Stomach (tissue), 9 donors: Measurements from ENCODE around the gene FERMT1. TPM values are rescaled to one million over a fixed set of nuclear protein-coding genes. Genes with fewer than 3 reads are reported as not detected.

ENCODE experiments used
- DNase-seq, 2 donors: peaks; one replicate each; pipeline versions ENCODE4 v3.0.0 to v3.0.0-alpha.2; 2013 to 2019
- H3K27ac ChIP-seq, 5 donors: fragments of 200-600 bp in 4 of 5; sonication (generic) in 4 of 5; one replicate each; pipeline ENCODE4 v1.5.1; 2013 to 2019; ENCODE audit warnings: mild to moderate bottlenecking in 1 of 5, moderate library complexity in 1 of 5
- H3K27me3 ChIP-seq, 3 donors: fragments of 200-600 bp; sonication (generic); one replicate each; pipeline ENCODE4 v1.5.1; 2017 to 2019; ENCODE audit warnings: mixed run types in 1 of 3
- H3K36me3 ChIP-seq, 4 donors: fragments of 200-600 bp; sonication (generic); 1 replicate in 3 of 4; 2 replicates in 1 of 4; pipeline ENCODE4 v1.5.1; 2016 to 2019
- H3K4me1 ChIP-seq, 4 donors: fragments of 200-600 bp; sonication (generic); one replicate each; pipeline ENCODE4 v1.5.1; 2016 to 2019
- H3K4me3 ChIP-seq, 4 donors: fragments of 200-600 bp; sonication (generic) in 3 of 4; one replicate each; pipeline ENCODE4 v1.5.1; 2016 to 2019; ENCODE audit warnings: mild to moderate bottlenecking in 1 of 4
- H3K9me3 ChIP-seq, 4 donors: fragments of 200-600 bp; sonication (generic); one replicate each; pipeline ENCODE4 v1.5.1; 2016 to 2019
- CTCF ChIP-seq, 7 experiments: fragments of 450-650 bp in 4 of 7; fragments of 200-600 bp in 3 of 7; sonication (generic) in 3 of 7; IDR thresholded peaks; one replicate each; pipeline ENCODE4 v1.5.1; 2016 to 2019; ENCODE audit warnings: antibody characterized with exemption in 7 of 7, control low read depth in 2 of 7, mild to moderate bottlenecking in 1 of 7
- EP300 ChIP-seq: sonication (generic); formaldehyde crosslinking; IDR thresholded peaks from one replicate; pipeline ENCODE4 v1.6.1; 2017; ENCODE audit warnings: antibody characterized with exemption
- POLR2A ChIP-seq, 4 donors: fragments of 450-650 bp; IDR thresholded peaks; one replicate each; pipeline ENCODE4 v1.6.1; 2016; ENCODE audit warnings: antibody characterized with exemption in 4 of 4, control low read depth in 2 of 4, mild to moderate bottlenecking in 1 of 4, moderate library complexity in 1 of 4
- POLR2AphosphoS5 ChIP-seq, 3 donors: sonication (generic); formaldehyde crosslinking; IDR thresholded peaks; one replicate each; pipeline ENCODE4 v1.6.1; 2016; ENCODE audit warnings: antibody characterized with exemption in 3 of 3
- WGBS, 5 donors: extraction: QIAGEN DNeasy Blood & Tissue Kit in 3 of 5; methylation state at CpG; one replicate each; pipeline versions ENCODE4 v1.1.5 to v1.1.7; 2013 to 2018; 5-methylcytosine and 5-hydroxymethylcytosine counted together
- intact Hi-C: fragments of 100-400 bp; cut with DNase I; formaldehyde crosslinking; loops from one replicate; pipeline ENCODE4 v1.15.1; 2023; ENCODE audit warnings: low total_unique reads
- polyA plus RNA-seq, 3 donors: library from polyadenylated mRNA; stranded (reverse); fragments of 200-250 nt; gene quantifications; one replicate each; pipeline ENCODE4 v1.2.3, GENCODE V29; 2013
- total RNA-seq, 5 donors: library from RNA; depleted of rRNA; stranded (reverse); fragments of >200 nt; gene quantifications; one replicate each; pipeline versions ENCODE4 v1.1.0 to v1.2.3, GENCODE V29; 2014 to 2016
- donor health status: healthy with polysubstance abuse.
- donor health status: Bipolar disorder and iron deficiency.
- donor health status: healthy.

Gene FERMT1
- total and polyA plus RNA-seq, 8 donors, result 0.45 to 14.5 (median 7.9) TPM

DNA sequence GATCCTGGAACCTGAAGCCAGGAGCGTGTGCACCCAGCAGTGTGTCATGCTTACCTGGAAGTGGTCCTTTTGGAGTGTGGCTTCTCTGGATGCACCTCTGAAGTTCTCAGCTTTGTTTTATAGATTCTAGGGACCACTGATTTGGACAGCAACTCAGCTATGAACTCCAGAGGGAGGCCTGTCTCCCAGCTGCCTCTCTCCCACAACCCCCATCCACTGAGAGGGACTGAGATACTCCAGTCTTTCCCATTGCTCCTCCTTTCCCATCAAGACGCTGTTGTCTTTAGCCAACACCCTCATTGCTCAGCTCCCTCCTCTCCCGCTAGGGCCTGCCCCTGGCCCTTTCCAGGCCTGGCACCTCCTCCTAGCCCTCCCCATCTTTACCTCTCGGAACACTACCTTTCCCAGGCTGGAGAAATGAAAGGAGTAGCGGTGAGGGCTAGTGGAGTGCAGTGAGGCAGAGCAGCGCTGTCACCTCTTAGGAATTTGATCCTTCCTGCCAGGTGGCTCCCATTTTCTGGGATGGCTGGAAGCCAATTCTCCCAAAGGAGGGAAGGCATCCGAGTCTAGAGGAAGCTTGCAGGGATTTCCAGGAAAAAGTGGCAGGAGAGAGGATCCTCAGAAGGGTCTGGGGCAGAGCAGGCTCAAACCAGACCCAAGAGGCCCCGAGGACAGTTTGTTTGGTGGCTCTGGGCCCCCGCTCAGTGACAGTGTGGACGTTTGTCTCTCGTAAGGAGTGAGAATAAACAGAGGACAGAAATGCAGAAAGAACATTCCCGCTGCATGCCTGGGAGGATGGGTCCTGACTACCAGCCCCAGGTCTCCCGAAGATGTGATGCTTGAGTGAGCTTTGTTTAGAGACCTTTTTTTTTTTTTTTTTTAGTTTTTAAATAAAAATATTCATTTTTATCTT is 68.8 kb downstream of the FERMT1 start, which contains the start of gene LRRN4:
LRRN4 (minus strand) TSS at position 285 of the 913 bp plus-strand sequence. CDS start 1,261 bp downstream, outside the sequence.
- 56 to 75% (median 58%) methylated on average over 13 of the region's 13 CpGs for WGBS, 5 donors
- Histone ChIP-seq H3K27ac (no peak within 1 kb of the TSS), H3K27me3 (peaks cover 0 to 63% (median 12%) of the 10 kb centered on the region in 3 donors), H3K4me1 (peaks cover 14 to 48% (median 30%) of the 10 kb centered on the region in 4 donors), H3K9me3 (no peaks in the 10 kb centered on the region), H3K36me3 (no peaks in the 10 kb centered on the region), H3K4me3 (no peak within 1 kb of the TSS)
- TF ChIP-seq CTCF (IDR thresholded peaks at IDR 0.05) (no peak), EP300 (no peak), POLR2AphosphoS5 (IDR thresholded peaks at IDR 0.05) (no peak), POLR2A (IDR thresholded peaks at IDR 0.05) (no peak)
- peak; percentile 48 to 51 for DNase-seq
- intact Hi-C loops, result no loop called here

- intact Hi-C loops, result no loop called here
- H3K27ac ChIP-seq, result no peak overlapping the region
- WGBS, 5 donors, result 55 to 76% (median 74%) methylated on average over 7 to 8 of the region's 8 CpGs
- no peak for TF ChIP-seq POLR2A (IDR thresholded peaks at IDR 0.05)
- TF ChIP-seq POLR2AphosphoS5 (IDR thresholded peaks at IDR 0.05), result no peak
- no peak for TF ChIP-seq EP300
- no peak for TF ChIP-seq CTCF (IDR thresholded peaks at IDR 0.05)
- no peak overlapping the region for H3K4me3 ChIP-seq
- peaks cover 0 to 63% (median 12%) of the 10 kb centered on the region in 3 donors for H3K27me3 ChIP-seq
- H3K4me1 ChIP-seq, result peaks cover 11 to 41% (median 29%) of the 10 kb centered on the region in 4 donors
- no peaks in the 10 kb centered on the region for H3K36me3 ChIP-seq
- H3K9me3 ChIP-seq, result no peaks in the 10 kb centered on the region
- no peak for DNase-seq
Observed at GRCh38 chr20:6053064-6053775, 69.6 kb downstream of the FERMT1 start.

DNA sequence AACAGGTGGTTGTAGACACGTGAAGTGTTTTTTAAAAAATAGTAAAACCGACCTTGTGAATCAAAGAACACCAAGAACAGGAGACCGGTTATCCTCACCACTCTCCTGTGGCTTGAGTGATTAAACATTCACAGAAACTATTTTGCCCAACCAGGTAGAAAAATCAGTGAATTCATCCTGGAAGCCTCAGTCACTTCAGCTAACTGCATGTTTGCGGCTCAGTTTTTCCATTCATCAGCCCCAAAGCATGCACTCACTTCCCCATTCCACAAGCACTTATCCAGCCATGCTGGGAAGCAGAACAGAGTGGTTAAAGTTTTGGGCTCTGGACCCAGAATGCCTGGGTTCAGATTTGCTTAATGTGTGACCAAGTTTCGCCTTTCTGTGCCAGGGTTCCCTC is 71.3 kb downstream of the FERMT1 start:
- Histone ChIP-seq H3K27ac (no peak overlapping the region), H3K27me3 (peaks cover 0 to 52% (median 12%) of the 10 kb centered on the region in 3 donors), H3K4me1 (peaks cover 11 to 36% (median 25%) of the 10 kb centered on the region in 4 donors), H3K4me3 (peak overlapping the region; percentile 37 to 52 (median 41)), H3K9me3 (no peaks in the 10 kb centered on the region), H3K36me3 (no peaks in the 10 kb centered on the region)
- peak in 1 of 2 donors; percentile 49 for DNase-seq
- TF ChIP-seq POLR2AphosphoS5 (IDR thresholded peaks at IDR 0.05) (peak in 1 of 3 donors; percentile 10), POLR2A (IDR thresholded peaks at IDR 0.05) (no peak)
- WGBS, 5 donors, result 45 to 56% (median 54%) methylated on average over 5 of the region's 5 CpGs
- intact Hi-C loops, result no loop called here

GRCh38 chr20:6048391-6048790 is 74.4 kb downstream of the FERMT1 start:
- no peak for DNase-seq
- H3K4me1 ChIP-seq, result peaks cover 11 to 27% (median 17%) of the 10 kb centered on the region in 4 donors
- intact Hi-C loops, result no loop called here
- peaks cover 0 to 31% (median 12%) of the 10 kb centered on the region in 3 donors for H3K27me3 ChIP-seq
- WGBS, 5 donors, result 74 to 95% (median 85%) methylated on average over 3 of the region's 3 CpGs
- no peaks in the 10 kb centered on the region for H3K9me3 ChIP-seq
- TF ChIP-seq CTCF (IDR thresholded peaks at IDR 0.05) (no peak), POLR2A (IDR thresholded peaks at IDR 0.05) (no peak), EP300 (no peak), POLR2AphosphoS5 (IDR thresholded peaks at IDR 0.05) (no peak)
- no peak overlapping the region for H3K4me3 ChIP-seq
- H3K27ac ChIP-seq, result no peak overlapping the region
- H3K36me3 ChIP-seq, result no peaks in the 10 kb centered on the region
